ENCODE data around the gene SFMBT2. TPM values are rescaled to one million over a fixed set of nuclear protein-coding genes. Genes with fewer than 3 reads are reported as not detected.

The SFMBT2 gene
- total RNA-seq, 4 donors from 2014 or later = 2.6 to 26.4 (median 4.5) TPM

DNA sequence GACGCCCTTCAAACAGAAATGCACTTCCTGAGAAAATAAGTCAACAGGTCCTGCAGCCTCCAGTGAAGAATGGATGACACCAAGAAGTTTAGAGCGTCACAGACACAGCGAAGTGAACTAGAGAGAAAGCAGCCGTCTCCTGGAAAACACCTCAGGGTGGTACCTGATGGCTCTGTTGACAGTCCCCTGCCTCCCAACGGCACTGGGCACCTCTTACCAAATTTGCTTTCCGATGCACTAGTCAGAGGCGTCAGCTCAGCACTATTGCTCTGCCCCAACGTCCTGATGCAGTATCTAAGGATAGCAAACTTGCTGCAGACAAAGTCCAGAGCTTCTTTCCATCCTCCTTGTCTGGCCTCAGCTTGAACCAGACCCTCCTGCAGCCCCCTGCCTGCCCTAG lies 38.3 kb downstream of the SFMBT2 start:
- Histone ChIP-seq H3K27me3 (no peaks in the 10 kb centered on the region), H3K27ac (no peak overlapping the region), H3K4me1 (no peaks in the 10 kb centered on the region), H3K36me3 (peaks cover 0 to 19% (median 0%) of the 10 kb centered on the region in 3 donors), H3K4me3 (no peak overlapping the region), H3K9me3 (peaks cover 0 to 4% (median 0%) of the 10 kb centered on the region in 4 donors)
- no peak for DNase-seq
- TF ChIP-seq CTCF (IDR thresholded peaks at IDR 0.05) (no peak), POLR2A (IDR thresholded peaks at IDR 0.05) (no peak)

DNA sequence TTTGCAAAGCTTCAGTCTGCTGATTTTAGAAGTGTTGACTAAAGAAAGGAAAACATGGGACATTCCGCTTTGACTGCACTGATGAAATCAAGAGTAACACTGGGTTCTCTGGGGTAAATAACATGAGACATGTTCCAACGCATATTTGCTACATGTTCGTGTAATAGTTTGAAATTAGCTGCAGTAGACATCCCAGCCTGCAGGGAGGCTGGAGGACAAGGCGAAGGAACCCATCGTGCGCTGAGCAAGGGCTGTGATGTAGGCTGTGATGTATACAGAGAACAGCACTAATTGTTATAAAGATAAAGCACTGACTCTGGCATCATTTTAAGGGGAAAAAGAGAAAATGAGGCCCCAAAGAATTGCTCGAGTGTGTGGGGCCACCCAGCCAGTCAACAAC lies 40.3 kb downstream of the SFMBT2 start:
- Histone ChIP-seq H3K4me1 (no peaks in the 10 kb centered on the region), H3K4me3 (no peak overlapping the region), H3K27ac (no peak overlapping the region), H3K27me3 (no peaks in the 10 kb centered on the region), H3K36me3 (peaks cover 0 to 32% (median 0%) of the 10 kb centered on the region in 3 donors), H3K9me3 (peaks cover 0 to 4% (median 0%) of the 10 kb centered on the region in 4 donors)
- no peak for TF ChIP-seq CTCF (IDR thresholded peaks at IDR 0.05)
- no peak for TF ChIP-seq POLR2A (IDR thresholded peaks at IDR 0.05)
- no peak for DNase-seq

DNA sequence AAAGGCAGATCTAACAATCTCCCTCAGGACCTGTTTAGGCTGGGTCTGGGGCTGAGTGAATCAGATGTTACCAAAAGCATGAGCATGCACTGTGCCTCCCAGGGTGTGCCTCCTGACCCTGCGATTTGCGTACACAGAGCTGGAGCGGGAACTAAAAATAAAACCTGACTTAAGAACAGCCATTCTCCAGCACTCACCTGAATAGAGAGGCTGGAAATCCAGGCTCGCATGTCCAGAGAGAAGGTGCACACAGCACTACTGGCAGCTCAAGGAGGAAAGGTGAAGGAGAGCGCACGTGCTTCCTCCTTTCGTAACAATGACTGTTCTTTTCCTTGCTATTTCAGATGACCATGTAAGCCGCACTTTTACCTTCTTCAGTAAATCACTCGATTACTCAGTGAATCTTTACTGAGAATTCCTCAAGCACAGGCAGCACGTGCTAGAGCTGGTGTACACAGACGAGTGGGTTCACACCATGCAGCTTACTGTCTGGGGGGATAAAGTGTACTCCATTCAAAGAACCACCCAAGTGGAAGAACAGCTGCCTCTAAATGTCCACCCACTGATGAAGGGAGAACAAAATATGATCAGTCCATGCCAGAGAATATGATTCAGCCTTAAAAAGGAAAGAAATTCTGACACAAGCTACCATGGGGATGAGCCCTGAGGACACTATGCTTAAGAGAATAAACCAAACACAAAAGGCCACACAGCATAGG lies 45.6 kb downstream of the SFMBT2 start:
- Histone ChIP-seq H3K36me3 (peaks cover 0 to 31% (median 0%) of the 10 kb centered on the region in 3 donors), H3K27me3 (no peaks in the 10 kb centered on the region), H3K4me3 (no peak overlapping the region), H3K27ac (no peak overlapping the region), H3K4me1 (no peaks in the 10 kb centered on the region), H3K9me3 (no peaks in the 10 kb centered on the region)
- no peak for DNase-seq
- no peak for TF ChIP-seq CTCF (IDR thresholded peaks at IDR 0.05)
- no peak for TF ChIP-seq POLR2A (IDR thresholded peaks at IDR 0.05)

DNA sequence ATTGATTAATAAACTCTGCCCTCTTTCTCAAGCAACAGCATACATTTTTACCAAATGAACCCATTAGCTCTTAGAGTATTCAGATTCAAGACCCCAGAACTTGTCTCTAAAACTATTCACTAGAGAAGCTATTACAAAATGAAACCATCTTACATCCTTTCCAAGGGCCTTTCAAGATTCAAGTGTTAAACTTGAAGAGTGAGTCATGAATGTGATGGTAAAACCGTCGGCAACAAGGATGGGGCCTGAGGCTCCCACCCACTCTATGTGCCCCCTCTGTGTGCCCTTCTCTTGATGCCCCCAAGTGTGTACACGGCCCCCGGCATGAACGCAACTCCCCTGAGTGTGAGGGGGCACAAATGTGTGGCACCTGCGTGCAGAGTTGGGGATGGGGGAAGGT lies 46.4 kb downstream of the SFMBT2 start:
- H3K4me1 ChIP-seq = no peaks in the 10 kb centered on the region

DNA sequence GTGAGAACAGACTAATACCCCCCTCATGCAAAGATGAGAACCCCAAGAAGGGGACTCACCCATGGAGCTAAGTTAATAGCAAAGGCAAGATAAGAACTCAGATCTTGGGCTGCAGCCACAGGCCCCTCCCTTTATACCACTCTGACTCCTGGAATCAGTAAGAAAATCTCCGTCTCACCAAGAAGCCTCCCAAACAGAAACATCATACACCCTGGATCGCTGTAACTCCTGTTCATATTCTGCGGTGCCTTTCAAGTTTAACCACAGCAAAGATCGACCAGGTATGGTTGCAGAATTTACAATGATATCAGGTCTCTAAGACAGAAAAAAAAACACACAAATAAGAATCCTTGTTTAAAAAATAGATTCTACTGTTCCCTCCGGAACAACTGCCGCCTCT lies 47.1 kb downstream of the SFMBT2 start:
- no peak overlapping the region for H3K27ac ChIP-seq
- TF ChIP-seq CTCF (IDR thresholded peaks at IDR 0.05) (no peak), POLR2A (IDR thresholded peaks at IDR 0.05) (no peak)
- no peak overlapping the region for H3K4me3 ChIP-seq
- H3K4me1 ChIP-seq = no peaks in the 10 kb centered on the region
- DNase-seq = no peak
- H3K36me3 ChIP-seq = peaks cover 0 to 22% (median 0%) of the 10 kb centered on the region in 3 donors
- no peaks in the 10 kb centered on the region for H3K9me3 ChIP-seq
- H3K27me3 ChIP-seq = no peaks in the 10 kb centered on the region

More for the DNA sequence above, 46.4 kb downstream of the SFMBT2 start:
- Histone ChIP-seq H3K4me3 (no peak overlapping the region), H3K9me3 (no peaks in the 10 kb centered on the region), H3K36me3 (peaks cover 0 to 28% (median 0%) of the 10 kb centered on the region in 3 donors), H3K27me3 (no peaks in the 10 kb centered on the region), H3K27ac (no peak overlapping the region)
- no peak for TF ChIP-seq POLR2A (IDR thresholded peaks at IDR 0.05)
- no peak for TF ChIP-seq CTCF (IDR thresholded peaks at IDR 0.05)
- no peak for DNase-seq
